Parathyroid adenoma (tissue), 2 donors: ENCODE measurements around the gene DLG5.

Experiments used
- H2AFZ ChIP-seq: fragments of 300-600 bp; sonication (generic); one replicate; pipeline ENCODE4 v1.7.0; 2017; ENCODE audit warnings: antibody characterized with exemption, mild to moderate bottlenecking
- H3K27ac ChIP-seq: fragments of 300-600 bp; sonication (generic); one replicate; pipeline ENCODE4 v1.7.0; 2017
- H3K27me3 ChIP-seq: fragments of 300-600 bp; sonication (generic); one replicate; pipeline ENCODE4 v1.7.0; 2017; ENCODE audit warnings: low read length; ENCODE audit not compliant: control insufficient read depth, insufficient read depth
- H3K36me3 ChIP-seq: fragments of 300-600 bp; sonication (generic); one replicate; pipeline ENCODE4 v1.7.0; 2017; ENCODE audit warnings: low read length; ENCODE audit not compliant: control insufficient read depth, insufficient read depth
- H3K4me1 ChIP-seq: fragments of 300-600 bp; sonication (generic); one replicate; pipeline ENCODE4 v1.7.0; 2017; ENCODE audit warnings: control low read depth
- H3K4me2 ChIP-seq: fragments of 300-600 bp; sonication (generic); one replicate; pipeline ENCODE4 v1.7.0; 2017; ENCODE audit warnings: low read length
- H3K4me3 ChIP-seq: fragments of 300-600 bp; sonication (generic); one replicate; pipeline ENCODE4 v1.7.0; 2017; ENCODE audit warnings: low read depth, low read length
- H3K79me2 ChIP-seq: fragments of 300-600 bp; sonication (generic); one replicate; pipeline ENCODE4 v1.7.0; 2017; ENCODE audit warnings: control low read depth
- H3K9ac ChIP-seq: fragments of 300-600 bp; sonication (generic); one replicate; pipeline ENCODE4 v1.7.0; 2017; ENCODE audit warnings: mild to moderate bottlenecking
- H3K9me3 ChIP-seq: fragments of 300-600 bp; sonication (generic); one replicate; pipeline ENCODE4 v1.7.0; 2017; ENCODE audit warnings: low read length; ENCODE audit not compliant: control insufficient read depth
- CTCF ChIP-seq: fragments of 300-600 bp; sonication (generic); IDR thresholded peaks from one replicate; pipeline ENCODE4 v1.7.0; 2017; ENCODE audit warnings: antibody characterized with exemption, mild to moderate bottlenecking
- donor health status: primary hyperparathyroidism.

Gene DLG5

GRCh38 chr10:77907462-77907861 lies 19.1 kb downstream of the DLG5 start:
- H3K9me3 ChIP-seq, result no peaks in the 10 kb centered on the region
- peak overlapping the region; percentile 84 for H3K27ac ChIP-seq
- H3K4me1 ChIP-seq, result peaks cover 58% of the 10 kb centered on the region
- H3K4me3 ChIP-seq, result no peak overlapping the region
- H2AFZ ChIP-seq, result no peak overlapping the region
- TF ChIP-seq CTCF, result no peak
- H3K79me2 ChIP-seq, result peaks cover 58% of the 10 kb centered on the region
- H3K9ac ChIP-seq, result no peak overlapping the region
- H3K4me2 ChIP-seq, result peak overlapping the region; percentile 62
- H3K27me3 ChIP-seq, result no peaks in the 10 kb centered on the region
- no peaks in the 10 kb centered on the region for H3K36me3 ChIP-seq

GRCh38 chr10:77906951-77907421 lies 19.6 kb downstream of the DLG5 start:
- H3K4me1 ChIP-seq, result peaks cover 61% of the 10 kb centered on the region
- no peaks in the 10 kb centered on the region for H3K36me3 ChIP-seq
- H3K27me3 ChIP-seq, result no peaks in the 10 kb centered on the region

GRCh38 chr10:77905781-77906180 lies 20.8 kb downstream of the DLG5 start:
- Histone ChIP-seq H3K9ac (no peak overlapping the region), H2AFZ (no peak overlapping the region), H3K9me3 (no peaks in the 10 kb centered on the region), H3K4me2 (no peak overlapping the region), H3K79me2 (peaks cover 66% of the 10 kb centered on the region), H3K27ac (peak overlapping the region; percentile 9), H3K4me1 (peaks cover 62% of the 10 kb centered on the region), H3K27me3 (no peaks in the 10 kb centered on the region), H3K4me3 (no peak overlapping the region), H3K36me3 (no peaks in the 10 kb centered on the region)
- no peak for TF ChIP-seq CTCF

More at GRCh38 chr10:77906951-77907421, 19.6 kb downstream of the DLG5 start:
- Histone ChIP-seq H3K79me2 (peaks cover 59% of the 10 kb centered on the region), H3K27ac (peak overlapping the region; percentile 84), H3K4me3 (no peak overlapping the region), H3K4me2 (no peak overlapping the region), H3K9ac (no peak overlapping the region), H2AFZ (no peak overlapping the region), H3K9me3 (no peaks in the 10 kb centered on the region)
- no peak for TF ChIP-seq CTCF

- H3K36me3 ChIP-seq, result no peaks in the 10 kb centered on the region
- no peak overlapping the region for H3K4me3 ChIP-seq
- no peaks in the 10 kb centered on the region for H3K9me3 ChIP-seq
- H3K4me1 ChIP-seq, result peaks cover 61% of the 10 kb centered on the region
- peaks cover 67% of the 10 kb centered on the region for H3K79me2 ChIP-seq
- H3K9ac ChIP-seq, result no peak overlapping the region
- no peak overlapping the region for H3K4me2 ChIP-seq
- TF ChIP-seq CTCF, result no peak
- H3K27me3 ChIP-seq, result no peaks in the 10 kb centered on the region
- H3K27ac ChIP-seq, result no peak overlapping the region
- no peak overlapping the region for H2AFZ ChIP-seq
Measured at GRCh38 chr10:77905086-77905748, 21.3 kb downstream of the DLG5 start.
